ENCODE results near the gene IZUMO1R. TPM values are rescaled to one million over a fixed set of nuclear protein-coding genes. Genes with fewer than 3 reads are reported as not detected.
"Not testable (repeated sequence)": the region's sequence is repeated elsewhere in the genome, so short reads cannot be mapped to it uniquely, and the experiment has no call there.

The IZUMO1R gene
- total RNA-seq, 8 experiments from 2014 or later: not detected

DNA sequence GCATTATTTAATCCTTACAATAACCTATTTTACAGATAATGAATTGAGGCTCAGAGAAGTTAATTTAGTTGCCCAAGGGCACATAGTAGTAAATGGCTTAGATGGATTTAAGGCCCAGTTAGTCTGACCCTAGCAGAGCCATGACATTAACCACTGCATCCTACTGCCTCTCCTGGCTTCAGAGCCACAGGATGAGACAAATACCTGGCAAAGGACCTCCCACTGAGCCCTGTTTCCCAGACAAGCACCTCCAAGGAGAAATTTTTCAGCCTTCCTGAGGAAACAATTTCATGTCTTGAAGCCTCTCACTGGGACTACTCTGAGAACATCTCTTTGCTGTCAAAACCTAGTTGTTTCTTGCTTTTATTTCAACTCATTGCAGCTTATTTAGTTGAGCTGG, 28.4 kb downstream of the IZUMO1R start:
- in situ Hi-C loops (cut with MboI; ENCODE audit: low pct_unique_long_range_greater_than_20kb in 2 of 9, low sequenced_read_pairs in 9 of 9, unreplicated experiment in 9 of 9): no loop called here
- no peak overlapping the region for H3K4me3 ChIP-seq
- no peak overlapping the region for H3K27ac ChIP-seq
- H3K4me1 ChIP-seq (replicated peaks in 1 of 2): no peaks in the 10 kb centered on the region
- no peak for ATAC-seq (replicated peaks in 6 of 8)

DNA sequence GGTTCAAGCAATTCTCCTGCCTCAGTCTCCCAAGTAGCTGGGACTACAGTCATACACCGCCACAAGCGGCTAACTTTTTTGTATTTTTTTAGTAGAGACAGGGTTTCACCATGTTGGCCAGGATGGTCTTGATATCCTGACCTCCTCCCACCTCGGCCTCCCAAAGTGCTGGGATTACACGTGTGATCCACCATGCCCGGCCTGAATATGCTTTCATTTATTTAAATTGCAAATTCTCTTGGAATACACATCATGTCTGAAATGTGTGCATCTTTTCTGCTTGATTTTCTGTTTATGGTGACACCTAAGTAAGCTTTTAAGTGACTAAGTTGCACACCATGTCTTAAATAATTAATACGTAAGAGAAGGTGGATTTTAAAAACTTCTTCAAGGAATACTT, 31.7 kb downstream of the IZUMO1R start:
- Histone ChIP-seq H3K4me1 (replicated peaks in 1 of 2) (no peaks in the 10 kb centered on the region), H3K27ac (no peak overlapping the region), H3K4me3 (no peak overlapping the region)
- ATAC-seq (replicated peaks in 6 of 8): peak in 2 of 8 experiments; percentile 66 to 67
- in situ Hi-C loops (cut with MboI; ENCODE audit: low pct_unique_long_range_greater_than_20kb in 2 of 9, low sequenced_read_pairs in 9 of 9, unreplicated experiment in 9 of 9): no loop called here
- WGBS, 10 experiments: 11 to 100% (median 56%) methylated on average over 1 to 5 of the region's 6 CpGs; no CpG with 5 or more reads in 2 of the 10 experiments

DNA sequence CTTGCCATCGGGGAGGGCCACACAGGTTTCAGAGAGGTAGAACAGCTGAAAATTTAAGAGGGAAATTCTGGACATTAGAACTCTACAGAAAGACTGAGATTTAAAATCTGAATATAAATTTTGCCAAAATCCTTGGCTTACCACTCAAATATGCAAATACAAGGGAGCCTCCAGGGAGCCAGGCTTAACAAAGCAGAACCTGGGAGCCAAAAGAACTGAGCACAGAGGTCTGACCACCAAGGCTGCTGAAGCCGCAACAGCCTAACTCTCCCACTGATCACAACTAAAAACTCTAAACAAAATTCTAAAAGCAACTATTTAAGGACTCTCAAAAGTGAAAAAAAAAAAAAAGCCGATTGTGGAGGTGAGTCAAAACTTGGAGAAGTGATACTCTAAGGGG, 34.3 kb downstream of the IZUMO1R start:
- WGBS, 10 experiments: 0 to 100% (median 82%) methylated on average over 1 to 3 of the region's 3 CpGs; no CpG with 5 or more reads in 2 of the 10 experiments
- in situ Hi-C loops (cut with MboI; ENCODE audit: low pct_unique_long_range_greater_than_20kb in 2 of 9, low sequenced_read_pairs in 9 of 9, unreplicated experiment in 9 of 9): no loop called here
- Histone ChIP-seq H3K4me3 (no peak overlapping the region), H3K27ac (no peak overlapping the region), H3K4me1 (replicated peaks in 1 of 2) (no peaks in the 10 kb centered on the region)
- no peak for ATAC-seq (replicated peaks in 6 of 8)

DNA sequence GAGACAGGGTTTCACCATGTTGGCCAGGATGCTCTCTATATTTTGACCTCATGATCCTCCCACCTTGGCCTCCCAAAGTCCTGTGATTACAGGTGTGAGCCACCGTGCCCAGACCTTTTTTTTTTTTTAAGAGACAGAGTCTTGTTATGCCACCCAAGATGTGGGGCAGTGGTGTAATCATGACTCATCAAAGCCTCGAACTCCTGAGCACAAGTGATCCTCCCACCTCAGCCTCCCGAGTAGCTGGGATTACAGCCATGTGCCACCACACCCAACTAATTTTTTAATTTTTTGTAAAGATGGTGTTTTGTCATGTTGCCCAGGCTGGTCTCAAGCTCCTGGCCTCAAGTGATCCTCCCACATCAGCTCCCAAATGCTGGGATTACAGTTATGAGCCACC, 37.9 kb downstream of the IZUMO1R start:
- no peak overlapping the region for H3K27ac ChIP-seq
- in situ Hi-C loops (cut with MboI; ENCODE audit: low pct_unique_long_range_greater_than_20kb in 2 of 9, low sequenced_read_pairs in 9 of 9, unreplicated experiment in 9 of 9): no loop called here
- 60 to 79% (median 69%) methylated on average over 1 to 3 of the region's 3 CpGs; no CpG with 5 or more reads in 6 of the 10 experiments for WGBS, 10 experiments
- H3K4me1 ChIP-seq (replicated peaks in 1 of 2): no peaks in the 10 kb centered on the region
- no peak for ATAC-seq (replicated peaks in 6 of 8)
- H3K4me3 ChIP-seq: no peak overlapping the region

DNA sequence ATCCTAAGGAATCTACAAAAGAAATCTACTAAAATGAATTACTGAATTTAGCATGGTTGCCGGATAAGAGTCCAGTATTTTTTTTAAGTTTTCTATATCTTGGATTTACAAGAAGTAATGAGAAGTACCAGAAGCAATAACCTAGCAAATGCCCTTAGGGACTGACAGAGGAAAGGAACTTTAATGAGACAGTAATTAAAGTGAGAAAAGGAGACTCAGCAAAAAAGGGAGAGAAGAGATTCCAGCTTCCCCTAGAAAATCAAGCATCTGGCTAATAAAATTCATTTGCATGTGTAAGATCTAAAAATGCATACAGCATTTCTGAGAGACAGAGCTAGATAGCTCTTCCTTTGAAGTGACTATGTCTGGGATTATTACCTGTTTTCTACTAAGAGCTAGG, 39.1 kb downstream of the IZUMO1R start:
- Histone ChIP-seq H3K4me1 (replicated peaks in 1 of 2) (no peaks in the 10 kb centered on the region), H3K27ac (no peak overlapping the region), H3K4me3 (no peak overlapping the region)
- in situ Hi-C loops (cut with MboI; ENCODE audit: low pct_unique_long_range_greater_than_20kb in 2 of 9, low sequenced_read_pairs in 9 of 9, unreplicated experiment in 9 of 9): no loop called here
- 0 to 92% (median 54%) methylated on average over 1 of the region's 1 CpG; no CpG with 5 or more reads in 2 of the 10 experiments for WGBS, 10 experiments
- ATAC-seq (replicated peaks in 6 of 8): no peak

DNA sequence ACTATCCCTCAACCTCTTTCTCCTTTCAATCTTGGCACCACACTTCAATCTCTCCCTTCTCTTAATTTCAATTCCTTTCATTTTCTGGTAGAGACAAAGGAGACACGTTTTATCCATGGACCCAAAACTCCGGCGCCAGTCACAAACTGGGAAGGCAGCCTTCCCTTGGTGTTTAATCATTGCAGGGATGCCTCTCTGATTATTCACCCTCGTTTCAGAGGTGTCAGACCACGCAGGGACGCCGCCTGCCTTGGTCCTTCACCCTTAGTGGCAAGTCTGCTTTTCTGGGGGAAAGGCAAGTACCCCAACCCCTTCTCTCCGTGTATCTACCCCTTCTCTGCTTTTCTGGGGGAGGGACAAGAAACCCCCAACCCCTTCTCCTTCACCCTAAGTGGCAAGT, 41.9 kb downstream of the IZUMO1R start:
- WGBS, 10 experiments: 0 to 60% (median 20%) methylated on average over 1 to 3 of the region's 8 CpGs; no CpG with 5 or more reads in 5 of the 10 experiments
- in situ Hi-C loops (cut with MboI; ENCODE audit: low pct_unique_long_range_greater_than_20kb in 2 of 9, low sequenced_read_pairs in 9 of 9, unreplicated experiment in 9 of 9); H3K27ac ChIP-seq; ATAC-seq (replicated peaks in 6 of 8); H3K4me3 ChIP-seq; H3K4me1 ChIP-seq (replicated peaks in 1 of 2): not testable (repeated sequence)

DNA sequence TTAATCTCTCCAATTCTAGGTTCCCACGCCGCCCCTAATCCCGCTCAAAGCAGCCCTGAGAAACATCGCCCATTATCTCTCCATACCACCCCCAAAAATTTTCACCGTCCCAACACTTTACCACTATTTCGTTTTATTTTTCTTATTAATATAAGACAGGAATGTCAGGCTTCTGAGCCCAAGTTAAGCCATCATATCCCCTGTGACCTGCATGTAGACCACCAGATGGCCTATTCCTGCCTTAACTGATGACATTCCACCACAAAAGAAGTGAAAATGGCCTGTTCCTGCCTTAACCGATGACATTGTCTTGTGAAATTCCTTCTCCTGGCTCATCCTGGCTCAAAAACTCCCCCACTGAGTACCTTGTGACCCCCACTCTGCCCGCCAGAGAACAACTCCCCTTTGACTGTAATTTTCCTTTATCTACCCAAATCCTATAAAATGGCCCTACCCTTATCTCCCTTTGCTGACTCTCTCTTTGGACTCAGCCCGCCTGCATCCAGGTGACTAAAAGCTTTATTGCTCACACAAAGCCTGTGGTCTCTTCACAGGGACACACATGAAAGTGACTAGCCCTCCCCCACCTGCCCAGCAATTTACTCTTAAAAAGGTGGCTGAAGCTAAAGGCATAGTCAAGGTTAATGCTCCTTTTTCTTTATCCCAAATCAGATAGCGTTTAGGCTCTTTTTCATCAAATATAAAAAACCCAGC, 46.6 kb downstream of the IZUMO1R start:
- H3K4me3 ChIP-seq; H3K27ac ChIP-seq; ATAC-seq (replicated peaks in 6 of 8); in situ Hi-C loops (cut with MboI; ENCODE audit: low pct_unique_long_range_greater_than_20kb in 2 of 9, low sequenced_read_pairs in 9 of 9, unreplicated experiment in 9 of 9); H3K4me1 ChIP-seq (replicated peaks in 1 of 2): not testable (repeated sequence)
- WGBS, 10 experiments: 60 to 100% (median 83%) methylated on average over 1 to 6 of the region's 10 CpGs; no CpG with 5 or more reads in 5 of the 10 experiments

Other genes with a start within 250 kb of the IZUMO1R start
- gene PANX1, start 175.7 kb upstream of the IZUMO1R start, total RNA-seq: 10 to 100 TPM; 15.0 to 49.8 (median 28.3) TPM
- gene GPR83, start 96.8 kb downstream of the IZUMO1R start, total RNA-seq: 1 to 10 TPM in 6 of 8 experiments, under 1 TPM in 1, not detected in 1; 0.21 to 8.6 (median 1.8) TPM
- 10 to 100 TPM in 4 of 8 experiments, 1 to 10 TPM in 4; 6.0 to 38.1 (median 10.8) TPM for gene MRE11, start 189.3 kb downstream of the IZUMO1R start, total RNA-seq
- gene ANKRD49, start 189.4 kb downstream of the IZUMO1R start, total RNA-seq: 10 to 100 TPM; 12.1 to 21.2 (median 15.5) TPM
- under 1 TPM in 1 of 8 experiments, not detected in 7; 1.00 TPM for gene C11orf97, start 207.9 kb downstream of the IZUMO1R start, total RNA-seq
- gene FUT4, start 239.3 kb downstream of the IZUMO1R start, total RNA-seq: 1 to 10 TPM in 7 of 8 experiments, under 1 TPM in 1; 0.81 to 6.5 (median 1.7) TPM

All from motor neuron (in vitro differentiated cells).